GM12878 (cell line): ENCODE results near the gene CBLB. TPM values are rescaled to one million over a fixed set of nuclear protein-coding genes. Genes with fewer than 3 reads are reported as not detected.

Experiments
- BACH1 ChIP-seq: fragments of 450-650 bp; IDR thresholded peaks from 2 replicates; pipeline ENCODE4 v1.6.1; 2017; ENCODE audit warnings: mild to moderate bottlenecking, borderline replicate concordance
- CEBPZ ChIP-seq: fragments of 150-350 bp; IDR thresholded peaks from 2 replicates; pipeline ENCODE4 v1.6.1; 2016; ENCODE audit warnings: low read depth, low read length
- CREM ChIP-seq: IDR thresholded peaks from 2 replicates; pipeline ENCODE4 v1.6.1; 2014; ENCODE audit warnings: antibody characterized with exemption, low read depth
- CTCF ChIP-seq, 3 experiments: IDR thresholded peaks in 2 of 3; conservative IDR thresholded peaks in 1 of 3; 2 replicates each; pipeline ENCODE4 v1.5.1; 2011; ENCODE audit warnings: low read depth in 3 of 3, low read length in 3 of 3, mild to moderate bottlenecking in 3 of 3, control low read depth in 2 of 3, moderate library complexity in 2 of 3, inconsistent platforms in 1 of 3, mixed read lengths in 1 of 3; ENCODE audit not compliant: control insufficient read depth in 2 of 3, insufficient read depth in 1 of 3; ENCODE audit errors: extremely low read depth in 1 of 3
- E4F1 ChIP-seq: fragments of 450-650 bp; IDR thresholded peaks from 2 replicates; pipeline ENCODE4 v1.6.1; 2018; ENCODE audit warnings: borderline replicate concordance, mild to moderate bottlenecking; ENCODE audit not compliant: partially characterized antibody
- FOXM1 ChIP-seq: IDR thresholded peaks from 2 replicates; pipeline ENCODE4 v1.6.1; 2012; ENCODE audit warnings: low read depth, mild to moderate bottlenecking, inconsistent platforms, low read length, moderate library complexity
- JUNB ChIP-seq: IDR thresholded peaks from 2 replicates; pipeline ENCODE4 v1.6.1; 2016; ENCODE audit warnings: antibody characterized with exemption, mild to moderate bottlenecking
- NFIC ChIP-seq: IDR thresholded peaks from 2 replicates; pipeline ENCODE4 v1.6.1; 2012; ENCODE audit warnings: low read depth, mild to moderate bottlenecking, inconsistent platforms, low read length, moderate library complexity
- NFYA ChIP-seq: IDR thresholded peaks from 2 replicates; pipeline ENCODE4 v1.6.1; 2011; ENCODE audit warnings: low read depth, mild to moderate bottlenecking, low read length, improper control_type of control experiment, borderline replicate concordance
- NRF1 ChIP-seq: conservative IDR thresholded peaks from 2 replicates; pipeline ENCODE4 v1.6.1; 2011; ENCODE audit warnings: mild to moderate bottlenecking, low read depth, low read length, improper control_type of control experiment
- PML ChIP-seq: IDR thresholded peaks from 2 replicates; pipeline ENCODE4 v1.6.1; 2012; ENCODE audit warnings: low read length, inconsistent platforms
- RAD51 ChIP-seq: fragments of 450-650 bp; IDR thresholded peaks from 2 replicates; pipeline ENCODE4 v1.6.1; 2016; ENCODE audit warnings: moderate library complexity, mild to moderate bottlenecking, inconsistent platforms
- RELA ChIP-seq: fragments of 450-650 bp; IDR thresholded peaks from 2 replicates; pipeline ENCODE4 v1.8.0; 2014; ENCODE audit warnings: borderline replicate concordance; ENCODE audit not compliant: partially characterized antibody
- RELB ChIP-seq: fragments of 450-650 bp; IDR thresholded peaks from 2 replicates; pipeline ENCODE4 v1.6.1; 2017; ENCODE audit warnings: low read depth, mild to moderate bottlenecking, moderate library complexity
- REST ChIP-seq: IDR thresholded peaks from 2 replicates; pipeline ENCODE4 v1.6.1; 2012; ENCODE audit warnings: mild to moderate bottlenecking, low read depth, low read length
- TCF7 ChIP-seq: IDR thresholded peaks from 2 replicates; pipeline ENCODE4 v1.6.1; 2014; ENCODE audit warnings: antibody characterized with exemption, borderline replicate concordance
- ZNF24 ChIP-seq: fragments of 450-650 bp; IDR thresholded peaks from 2 replicates; pipeline ENCODE4 v1.6.1; 2017; ENCODE audit warnings: antibody characterized with exemption, mild to moderate bottlenecking
- polyA plus RNA-seq, 11 experiments: library from polyadenylated mRNA; depleted of rRNA in 4 of 11; unstranded in 6 of 11; stranded (reverse) in 5 of 11; fragments of >200 nt; fragmentation: Nextera tagmentation in 4 of 11; fragmentation: Illumina TruSeq in 1 of 11; extraction: Ambion mirVana in 4 of 11; extraction: Trizol in 1 of 11; gene quantifications; 1 replicate in 1 of 11; 2 replicates in 10 of 11; pipeline versions ENCODE4 v1.2.1 to v1.2.3, GENCODE V29; 2011 to 2016; ENCODE audit warnings: inconsistent platforms in 2 of 11, missing spikeins in 2 of 11, low read depth in 1 of 11
- total RNA-seq, 4 experiments: library from RNA; depleted of rRNA in 3 of 4; stranded (reverse); fragments of >200 nt in 3 of 4; fragmentation: Illumina TruSeq in 1 of 4; extraction: Trizol in 1 of 4; gene quantifications; 2 replicates each; pipeline versions ENCODE4 v1.2.1 to v1.2.3, GENCODE V29; 2013 to 2021

CBLB gene
- total and polyA plus RNA-seq, 10 of the 15 experiments (the other 5 are each of a cell fraction or from before 2014, with no cell fraction given), result 17.2 to 107 (median 41.9) TPM

GRCh38 chr3:105801397-105801796 is 67.4 kb downstream of the CBLB start (continued):
- no peak for TF ChIP-seq CEBPZ
- TF ChIP-seq NFYA, result no peak
- 0 out of 2 replicates have a peak, but pooled peaks have one; percentile 54 for TF ChIP-seq PML
- TF ChIP-seq RAD51, result no peak
- TF ChIP-seq JUNB, result peak; percentile 29
- TF ChIP-seq E4F1, result no peak
- peak; percentile 25 for TF ChIP-seq RELA
- TF ChIP-seq NRF1, result no peak
- TF ChIP-seq FOXM1, result peak; percentile 46
- TF ChIP-seq REST, result no peak
- no peak for TF ChIP-seq BACH1
- TF ChIP-seq NFIC, result no peak
- TF ChIP-seq ZNF24, result 0 out of 2 replicates have a peak, but pooled peaks have one; percentile 38
- peak; percentile 76 for TF ChIP-seq TCF7
- TF ChIP-seq RELB, result peak; percentile 42; the same call in 1 of the 2 replicates
- no peak for TF ChIP-seq CTCF (IDR thresholded peaks at IDR 0.05 in 2 of 3, conservative IDR thresholded peaks at IDR 0.05 in 1 of 3; ENCODE audit: control insufficient read depth in 2 of 3, extremely low read depth in 1 of 3, insufficient read depth in 1 of 3, low read depth in 3 of 3, low read length in 3 of 3)
- 0 out of 2 replicates have a peak, but pooled peaks have one; percentile 38 for TF ChIP-seq CREM
